HG02571 (cell line): Measurements from ENCODE around the gene KCTD3.

Source experiments
- ATAC-seq: cut with Tn5 transposase; IDR thresholded peaks from one replicate; pipeline ENCODE4 v1.9.1; 2021; ENCODE audit warnings: mild to moderate bottlenecking, moderate library complexity; ENCODE audit not compliant: unreplicated experiment

Gene KCTD3

DNA sequence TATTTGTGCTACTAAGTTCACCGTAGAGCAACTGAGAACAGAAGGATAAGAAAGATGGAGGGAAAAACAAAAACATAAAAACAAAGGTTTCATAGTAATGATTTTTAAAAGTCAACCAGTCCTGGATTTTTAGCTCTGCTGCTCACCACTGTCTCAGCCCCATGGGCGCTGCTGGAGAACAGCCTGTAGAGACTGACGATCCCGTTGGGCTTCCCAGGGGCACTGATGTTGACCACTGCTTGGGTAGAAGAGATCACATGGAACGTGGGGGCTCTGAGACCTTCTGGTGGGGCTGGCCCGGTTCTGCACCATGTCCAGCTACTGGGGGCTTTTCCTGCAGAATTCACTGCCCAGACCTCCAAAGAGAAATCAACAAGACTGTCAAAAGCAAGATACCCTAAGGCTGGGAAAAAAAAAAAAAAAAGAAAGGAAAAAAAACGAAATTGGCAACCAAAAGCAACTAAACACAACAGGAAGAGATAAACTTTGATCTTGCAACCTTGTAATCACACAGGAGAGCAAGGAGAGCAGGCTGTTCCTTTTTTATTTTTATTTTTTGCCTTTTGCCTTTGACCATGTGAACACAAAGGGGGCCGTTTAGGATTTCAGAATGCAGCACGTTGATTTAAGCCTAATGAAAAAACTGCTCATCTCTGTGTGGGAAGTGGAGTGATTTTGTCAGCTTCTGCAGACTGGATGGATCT is 83.5 kb downstream of the KCTD3 start:
- ATAC-seq = no peak

DNA sequence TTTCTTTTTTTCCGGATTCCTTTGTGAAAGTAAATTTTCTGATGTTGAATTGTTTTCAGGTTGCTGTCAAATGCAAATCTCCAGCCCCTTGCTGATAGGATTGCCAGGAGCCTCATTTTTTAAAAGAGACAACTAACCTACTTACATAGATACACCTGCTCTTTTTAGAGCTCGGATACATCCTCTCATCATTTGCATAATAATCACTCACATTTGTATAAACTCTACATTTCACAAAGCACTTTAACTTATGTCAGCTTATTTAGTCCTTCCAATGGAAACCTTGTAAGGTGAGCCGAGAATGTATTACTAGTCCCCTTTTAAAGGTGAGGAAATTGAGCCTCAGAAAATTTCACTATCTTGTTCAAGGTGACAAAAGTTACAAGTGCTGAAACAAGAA is 84.8 kb downstream of the KCTD3 start:
- ATAC-seq = no peak

DNA sequence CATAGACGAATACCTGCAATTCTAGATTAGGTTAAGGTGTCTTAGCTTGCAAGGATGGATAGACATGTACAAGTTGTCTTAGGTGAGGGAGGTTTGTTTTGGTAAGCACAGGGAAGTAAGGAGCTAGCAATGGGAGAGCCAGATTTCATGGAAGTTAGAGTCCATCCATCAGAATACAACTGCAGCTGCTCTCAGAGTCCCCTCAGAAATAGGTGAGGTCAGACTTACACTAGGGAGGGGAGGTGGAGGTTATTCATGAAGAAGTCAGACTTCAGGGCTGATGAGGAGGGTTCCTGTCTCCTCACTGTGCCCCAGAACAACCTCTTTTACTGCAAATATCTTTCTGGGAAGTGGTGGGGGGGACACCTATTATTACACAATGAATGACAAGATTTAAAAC is 85.3 kb downstream of the KCTD3 start:
- ATAC-seq = no peak

DNA sequence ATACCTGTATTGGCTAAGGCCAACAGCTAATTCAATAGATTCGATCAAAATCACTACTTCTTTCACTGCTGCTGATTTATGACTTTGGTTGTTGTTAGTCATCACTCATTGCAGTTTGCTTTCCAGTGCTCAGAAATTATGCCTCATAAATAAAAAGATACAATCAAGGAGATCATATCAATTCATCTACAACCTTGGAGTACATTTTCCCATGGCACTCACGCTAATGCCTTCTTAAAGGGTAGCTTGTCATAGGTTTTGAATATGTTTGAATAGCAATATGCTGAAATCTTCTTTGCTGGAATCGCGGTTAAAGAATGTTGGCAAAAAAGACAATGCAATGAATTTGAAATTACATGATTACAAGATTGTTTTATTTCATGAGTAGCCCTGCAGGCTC is 89.9 kb downstream of the KCTD3 start:
- ATAC-seq = no peak

DNA sequence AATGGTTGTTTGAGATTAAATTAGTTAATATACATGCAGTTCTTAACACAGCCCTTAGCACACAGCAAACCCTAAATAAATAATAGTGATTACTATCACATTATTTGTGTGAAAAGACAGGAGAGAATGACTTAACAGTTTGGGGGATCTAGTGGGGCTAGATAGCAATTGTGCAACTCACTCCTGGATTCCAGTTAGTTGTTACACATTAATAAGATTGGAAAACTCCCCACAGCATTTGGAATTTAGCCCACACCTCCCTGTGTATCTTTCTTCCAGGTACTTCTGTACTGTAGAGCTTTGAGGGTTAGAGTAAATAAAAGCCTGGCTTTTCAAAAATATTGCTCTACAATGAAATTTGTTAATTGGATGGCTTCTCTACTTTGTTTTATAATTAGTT is 93.2 kb downstream of the KCTD3 start:
- ATAC-seq = no peak

DNA sequence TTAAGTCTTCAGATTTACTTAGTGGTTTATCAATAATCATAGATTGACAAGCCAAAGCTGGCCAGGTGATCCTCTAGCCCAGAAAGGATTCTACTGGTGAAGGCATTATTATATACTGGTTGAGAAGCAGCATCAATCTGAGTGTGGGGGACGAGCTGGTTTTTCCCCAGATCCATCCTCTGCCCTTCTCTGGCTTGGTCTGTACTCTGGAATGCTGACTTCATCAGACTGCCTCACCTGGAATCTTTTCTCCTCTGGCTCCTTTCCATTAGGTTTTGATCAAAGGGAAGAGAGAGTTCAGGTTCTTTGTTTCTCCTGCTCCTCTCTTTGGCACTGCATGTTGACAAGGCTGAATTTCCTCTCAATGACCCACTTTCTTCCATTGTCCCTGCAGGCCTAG is 93.9 kb downstream of the KCTD3 start:
- no peak for ATAC-seq

DNA sequence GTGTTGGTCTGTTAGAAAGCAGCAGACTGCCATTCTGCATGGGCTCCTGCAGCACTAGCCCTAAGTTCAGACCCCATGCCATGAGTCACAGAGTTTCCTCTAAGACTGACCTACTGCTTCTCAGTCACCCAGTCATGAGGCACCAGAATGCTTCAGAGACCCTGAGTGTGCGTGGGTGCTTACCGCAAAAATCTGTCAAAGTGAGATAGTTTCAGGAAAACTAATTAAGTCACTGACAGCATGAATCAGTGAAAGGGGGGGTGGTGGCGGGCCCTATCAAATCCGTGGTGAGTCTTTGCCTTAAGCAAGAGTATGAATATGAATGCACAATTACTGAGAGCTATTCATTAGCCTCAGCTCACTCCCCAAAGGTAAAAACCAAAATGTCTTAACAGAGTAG is 98.1 kb downstream of the KCTD3 start:
- ATAC-seq = no peak

DNA sequence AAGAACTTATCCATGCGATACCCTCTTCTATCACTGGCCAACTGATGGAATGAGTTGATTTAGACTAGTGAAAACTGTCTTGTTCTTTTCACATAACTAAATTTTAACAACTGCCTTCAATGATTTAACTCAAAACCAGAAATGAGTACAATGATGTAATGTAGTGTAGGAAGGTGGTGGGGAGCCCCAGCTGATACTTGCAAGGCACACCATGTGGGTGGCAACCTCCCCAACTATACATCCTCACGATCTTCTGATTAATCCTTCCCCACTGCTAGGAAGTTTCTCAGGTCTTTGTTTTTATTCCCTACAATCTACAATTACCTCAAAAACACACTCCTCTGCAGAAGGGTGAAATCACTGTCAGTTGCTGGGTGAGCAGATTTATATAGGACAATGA is 100.7 kb downstream of the KCTD3 start:
- no peak for ATAC-seq

DNA sequence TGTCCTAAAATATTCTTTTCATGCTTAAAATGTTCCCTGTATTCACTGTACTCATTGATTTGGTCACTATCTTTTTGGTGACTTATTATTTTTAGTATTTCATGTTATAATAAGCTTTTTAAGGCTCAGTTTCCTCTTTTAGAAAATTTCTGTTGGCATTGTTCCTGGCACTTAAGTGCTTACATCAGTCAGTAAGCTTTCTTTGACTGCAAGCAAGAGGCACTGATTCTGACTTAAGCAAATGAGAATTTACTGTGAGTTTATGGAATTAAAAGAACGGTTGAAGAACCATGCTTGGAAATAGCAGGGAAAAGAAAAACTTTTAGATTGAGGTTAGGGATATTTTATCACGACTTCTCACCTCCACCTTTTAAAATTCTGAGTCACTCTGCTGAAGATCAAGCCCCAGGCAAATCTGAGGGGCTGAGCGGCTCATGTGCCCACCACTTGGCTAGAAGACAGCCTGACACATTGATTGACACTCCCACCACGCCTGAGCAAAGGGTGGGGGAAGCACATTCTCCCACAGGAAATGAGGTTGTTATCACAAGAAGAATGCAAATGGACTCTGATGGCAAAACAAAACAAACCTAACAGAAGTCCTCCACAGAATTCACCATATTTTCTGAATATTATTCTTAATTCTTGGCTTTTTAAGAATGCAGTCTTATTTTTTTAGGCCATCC is 102.8 kb downstream of the KCTD3 start:
- ATAC-seq = no peak
